GM12873 (cell line): Measurements from ENCODE around the gene MRM2.

ENCODE experiments used
- TF ChIP-seq, protein P1 (sequence below): IDR thresholded peaks from 2 replicates; pipeline ENCODE4 v1.5.1; 2012; ENCODE audit warnings: low read depth, mild to moderate bottlenecking, moderate library complexity, low read length, control low read depth; ENCODE audit not compliant: insufficient read depth; ENCODE audit errors: missing control alignments

The MRM2 gene

DNA sequence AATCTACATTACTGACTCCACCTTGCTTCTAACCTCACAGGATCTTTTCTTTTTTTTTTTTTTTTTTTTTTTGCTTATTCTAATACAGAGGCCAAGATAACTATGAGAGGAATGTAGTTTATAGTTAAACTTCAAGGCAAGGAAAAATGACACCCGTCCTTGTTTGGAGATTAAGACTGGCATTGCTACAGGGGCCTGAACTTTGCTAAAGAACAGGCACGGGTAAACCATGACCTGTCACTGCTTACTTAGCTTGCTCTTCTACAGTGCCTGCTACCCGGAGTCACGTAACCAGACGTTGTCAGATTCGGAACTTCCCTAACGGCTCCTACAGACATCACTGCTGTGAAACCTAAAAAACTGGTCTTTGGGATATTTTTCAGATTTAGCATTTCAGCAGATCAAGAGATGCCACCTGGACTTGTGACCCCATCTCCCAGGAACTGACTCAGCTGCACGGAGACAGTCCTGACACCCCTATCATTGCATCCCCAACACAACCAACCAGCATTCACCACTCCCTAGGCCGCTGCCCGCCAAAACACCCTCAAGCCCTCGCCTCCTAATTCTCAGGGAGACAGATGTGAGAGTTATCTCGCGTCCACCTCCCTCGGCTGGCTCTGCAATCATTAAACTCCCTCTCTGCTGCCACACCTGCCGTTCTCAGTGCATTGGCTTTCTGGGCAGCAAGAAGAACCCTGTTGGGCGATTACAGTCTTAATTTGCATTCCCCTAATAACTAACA lies 36.8 kb downstream of the MRM2 start:
- TF ChIP-seq, protein P1, sequence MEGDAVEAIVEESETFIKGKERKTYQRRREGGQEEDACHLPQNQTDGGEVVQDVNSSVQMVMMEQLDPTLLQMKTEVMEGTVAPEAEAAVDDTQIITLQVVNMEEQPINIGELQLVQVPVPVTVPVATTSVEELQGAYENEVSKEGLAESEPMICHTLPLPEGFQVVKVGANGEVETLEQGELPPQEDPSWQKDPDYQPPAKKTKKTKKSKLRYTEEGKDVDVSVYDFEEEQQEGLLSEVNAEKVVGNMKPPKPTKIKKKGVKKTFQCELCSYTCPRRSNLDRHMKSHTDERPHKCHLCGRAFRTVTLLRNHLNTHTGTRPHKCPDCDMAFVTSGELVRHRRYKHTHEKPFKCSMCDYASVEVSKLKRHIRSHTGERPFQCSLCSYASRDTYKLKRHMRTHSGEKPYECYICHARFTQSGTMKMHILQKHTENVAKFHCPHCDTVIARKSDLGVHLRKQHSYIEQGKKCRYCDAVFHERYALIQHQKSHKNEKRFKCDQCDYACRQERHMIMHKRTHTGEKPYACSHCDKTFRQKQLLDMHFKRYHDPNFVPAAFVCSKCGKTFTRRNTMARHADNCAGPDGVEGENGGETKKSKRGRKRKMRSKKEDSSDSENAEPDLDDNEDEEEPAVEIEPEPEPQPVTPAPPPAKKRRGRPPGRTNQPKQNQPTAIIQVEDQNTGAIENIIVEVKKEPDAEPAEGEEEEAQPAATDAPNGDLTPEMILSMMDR = no peak

DNA sequence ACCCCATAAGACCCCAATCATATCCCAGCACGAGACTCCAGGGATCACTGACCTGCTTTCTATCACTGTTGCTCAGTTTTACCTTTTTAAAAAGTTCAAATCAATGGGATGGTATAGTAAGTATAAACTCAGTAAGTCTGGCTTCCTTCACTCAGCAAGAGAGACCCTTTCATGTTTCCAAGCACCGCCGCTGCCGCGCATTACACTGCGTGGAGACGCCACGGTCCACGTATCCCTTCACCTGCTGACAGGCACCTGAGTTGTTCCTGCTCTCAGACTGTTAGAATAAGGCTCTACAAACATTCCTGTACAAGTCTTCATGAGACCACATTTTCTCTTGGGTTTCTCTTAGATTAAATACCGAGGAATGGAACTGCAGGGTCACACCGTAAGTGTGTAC lies 37.6 kb downstream of the MRM2 start:
- TF ChIP-seq, protein P1 = no peak

DNA sequence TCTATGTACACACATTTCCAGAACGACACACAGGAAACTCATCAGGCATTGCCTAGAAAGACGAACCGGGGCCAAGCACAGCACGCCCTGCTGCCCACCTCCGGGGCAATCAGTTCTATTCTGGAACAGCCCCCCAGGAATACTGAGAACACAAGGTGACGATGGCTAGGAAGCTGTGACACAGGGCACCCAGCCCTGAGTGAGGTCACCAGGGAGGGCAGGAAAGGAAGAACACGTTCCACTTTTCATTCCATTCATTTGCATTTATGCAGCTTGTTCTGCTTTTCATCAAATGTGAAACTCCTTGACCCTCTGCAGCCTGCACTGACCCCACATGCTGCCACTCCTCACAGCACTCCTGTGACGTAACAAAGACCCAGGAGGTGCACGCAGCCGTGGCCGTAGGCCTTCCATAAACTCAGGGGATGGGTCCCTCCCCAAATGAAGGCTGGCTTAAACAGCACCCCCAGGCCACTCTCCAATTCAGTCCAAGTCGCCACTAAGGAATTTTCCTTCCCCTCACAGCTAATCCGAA lies 38.2 kb downstream of the MRM2 start:
- TF ChIP-seq, protein P1 = no peak

DNA sequence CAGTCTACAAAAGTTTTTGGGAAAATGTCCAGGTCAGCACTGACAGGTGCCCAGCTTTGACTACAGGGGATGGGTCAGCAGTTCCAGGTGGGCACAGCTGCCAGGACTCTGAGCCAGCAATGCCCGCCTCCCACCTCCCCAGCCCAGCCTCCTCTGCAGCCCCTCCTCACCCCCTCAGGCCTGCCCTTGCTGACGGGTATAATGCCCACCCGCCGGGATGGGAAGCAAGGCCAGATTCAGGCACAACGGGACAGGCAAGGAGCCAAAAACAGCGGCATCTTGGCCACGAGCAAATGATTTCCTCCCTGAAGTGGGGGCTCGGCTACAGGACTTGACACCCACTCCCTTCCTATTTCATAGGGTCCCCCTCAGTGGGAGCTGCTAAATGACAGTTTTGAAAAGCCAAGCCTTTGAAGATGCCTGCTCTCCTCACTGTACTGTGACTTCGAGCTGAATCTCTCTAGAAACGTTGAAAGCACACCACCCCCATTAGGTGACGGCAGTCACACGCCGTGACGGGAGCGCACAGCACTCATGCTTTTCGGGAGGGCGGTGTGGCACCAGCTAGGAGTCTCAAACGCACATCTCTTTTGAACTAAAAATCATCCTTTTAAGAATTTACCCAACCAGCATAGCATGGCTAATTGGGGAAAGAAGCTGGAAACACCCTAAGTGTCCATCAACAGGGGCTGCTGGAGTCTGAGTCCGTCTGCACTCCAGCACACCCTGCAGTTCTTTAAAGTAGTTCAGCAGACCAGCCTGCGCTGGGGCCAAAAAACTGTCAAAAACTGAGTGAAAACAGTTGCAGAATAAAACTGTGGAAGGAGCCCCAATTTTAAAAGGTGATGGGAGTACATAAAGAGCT lies 38.9 kb downstream of the MRM2 start:
- TF ChIP-seq, protein P1 = no peak

DNA sequence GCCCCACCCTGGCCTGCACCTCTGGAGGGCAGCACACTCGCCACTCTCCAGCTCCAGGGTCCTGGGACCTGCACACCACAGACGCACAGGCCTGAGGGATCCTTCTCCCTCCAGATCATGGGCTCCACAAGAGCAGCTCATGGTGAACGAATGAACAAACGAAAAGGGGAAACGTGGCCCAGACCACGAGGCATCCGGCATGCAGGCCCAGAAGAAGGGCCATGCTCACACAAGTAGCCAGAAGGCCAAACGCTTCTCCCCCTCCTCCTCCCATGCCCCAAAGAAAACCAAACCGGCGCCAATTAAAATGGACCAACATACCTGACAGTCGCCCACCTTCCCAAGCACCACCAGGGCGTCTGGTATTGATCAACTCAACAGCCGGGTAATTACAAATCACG lies 39.6 kb downstream of the MRM2 start:
- TF ChIP-seq, protein P1 = no peak

DNA sequence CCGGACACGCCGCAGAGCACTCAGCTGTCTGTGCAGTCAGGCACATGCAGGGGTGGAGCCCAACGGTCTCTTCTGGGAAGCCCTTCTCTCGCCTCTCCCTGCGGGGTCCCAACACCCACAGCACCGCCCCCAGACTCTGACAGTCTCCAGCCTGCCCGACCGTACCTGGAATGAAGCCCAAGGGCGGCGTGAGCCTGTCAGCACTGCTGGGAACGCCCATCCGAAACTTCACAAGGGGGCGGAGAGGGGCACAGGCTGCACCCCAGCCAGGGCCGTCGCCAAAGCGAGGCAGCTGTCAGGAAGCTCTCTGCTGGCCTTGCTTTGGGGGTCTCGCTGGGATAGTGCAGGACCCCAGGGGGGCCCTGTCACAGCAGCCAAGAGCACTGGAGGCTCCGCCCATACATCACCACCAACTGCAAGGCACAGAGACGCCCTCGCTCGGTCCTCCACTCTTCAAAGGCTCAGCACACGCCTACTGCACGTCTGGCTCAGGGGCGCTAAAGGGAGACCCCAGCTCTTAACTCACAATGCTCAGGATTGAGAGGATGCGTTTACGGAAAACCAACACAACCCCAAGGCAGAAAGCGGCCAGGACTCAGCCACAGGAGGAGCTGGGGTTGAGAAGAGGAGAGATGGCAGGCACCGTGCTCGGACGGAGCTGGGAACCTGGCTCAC lies 40.2 kb downstream of the MRM2 start:
- TF ChIP-seq, protein P1 = no peak
